ENCODE measurements around the gene OXCT2.

OXCT2 gene

DNA sequence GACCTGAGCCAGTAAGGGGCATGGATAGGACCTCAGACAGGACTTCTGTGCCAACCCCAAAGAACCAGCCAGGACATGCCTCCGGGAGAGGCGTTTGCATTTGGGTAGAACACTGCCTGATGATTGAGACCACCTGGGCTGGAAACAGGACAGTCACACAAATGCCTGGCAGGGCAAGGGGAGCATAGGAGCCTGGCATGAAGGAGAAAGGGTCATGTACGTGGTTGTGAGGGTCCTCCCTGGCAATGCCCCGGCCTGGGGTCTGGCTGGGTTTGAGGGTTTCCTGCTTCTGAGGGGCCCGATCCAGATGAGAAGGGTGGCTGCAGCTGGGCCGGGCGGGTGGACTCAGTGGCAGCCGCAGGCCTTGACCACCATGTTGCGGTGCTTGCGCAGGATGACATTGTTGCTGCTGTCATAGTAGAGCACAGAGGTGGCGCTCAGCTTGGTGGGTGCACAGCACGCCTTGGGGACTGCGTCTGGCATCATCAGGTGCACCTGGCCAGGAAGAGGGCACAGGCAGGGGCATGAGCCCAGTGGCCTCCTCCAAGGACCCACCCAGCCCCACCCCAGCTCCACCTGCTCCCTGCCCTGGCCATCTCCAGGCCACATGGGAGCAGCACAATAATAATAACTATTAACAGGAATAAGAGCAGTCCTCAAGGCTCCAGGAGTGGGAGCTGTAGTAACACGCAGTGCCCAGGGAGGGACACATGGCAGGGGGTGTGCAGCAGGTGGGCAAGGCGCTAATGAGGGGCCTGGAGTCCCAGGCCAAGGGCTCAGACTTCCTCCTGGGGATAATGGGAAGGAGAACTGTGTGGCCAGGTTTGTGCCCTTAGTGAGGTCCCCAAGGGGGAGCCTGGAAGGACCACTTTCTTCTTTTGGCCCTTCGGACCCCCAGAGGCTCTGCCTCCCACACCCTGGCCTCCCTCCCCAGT is 10.8 kb downstream of the OXCT2 start:
- no peak overlapping the region for H2AK5ac ChIP-seq (ENCODE audit: low read length)
- no peak overlapping the region for H3K9ac ChIP-seq (ENCODE audit: low read length)
- H3K79me1 ChIP-seq (ENCODE audit: low read length): no peaks in the 10 kb centered on the region
- H4K8ac ChIP-seq (ENCODE audit: low read depth, low read length): no peak overlapping the region
- no peak overlapping the region for H3K56ac ChIP-seq (ENCODE audit: low read length)
- no peak overlapping the region for H3K4me3 ChIP-seq (ENCODE audit: low read length)
- no peak overlapping the region for H3K4ac ChIP-seq (ENCODE audit: low read depth, low read length)
- no peak overlapping the region for H3K27ac ChIP-seq (ENCODE audit: low read depth, low read length)
- H3K18ac ChIP-seq (ENCODE audit: low read length): no peak overlapping the region
- WGBS (ENCODE audit: extremely low coverage, insufficient coverage, low lambda C conversion rate): no CpG with 5 or more reads among the region's 16 CpGs
- H3K79me2 ChIP-seq (ENCODE audit: control insufficient read depth, insufficient read depth, low read length): no peaks in the 10 kb centered on the region
- no peak overlapping the region for H2BK120ac ChIP-seq (ENCODE audit: low read depth, low read length)
- no peaks in the 10 kb centered on the region for H3K27me3 ChIP-seq (ENCODE audit: insufficient read depth, low read length, poor library complexity)
- H3K36me3 ChIP-seq (ENCODE audit: control insufficient read depth, insufficient read depth, low read length): no peaks in the 10 kb centered on the region
- no peak overlapping the region for H4K5ac ChIP-seq (ENCODE audit: low read length)
- H3K4me1 ChIP-seq (ENCODE audit: control insufficient read depth, low read depth, low read length): no peaks in the 10 kb centered on the region
- DNase-seq: no peak
- H3K4me2 ChIP-seq (ENCODE audit: low read length): no peak overlapping the region
- no peak overlapping the region for H3K23ac ChIP-seq (ENCODE audit: low read length)
- H2BK15ac ChIP-seq (replicated peaks; ENCODE audit: low read depth): no peak overlapping the region
- H2BK5ac ChIP-seq (ENCODE audit: low read length): no peak overlapping the region

DNA sequence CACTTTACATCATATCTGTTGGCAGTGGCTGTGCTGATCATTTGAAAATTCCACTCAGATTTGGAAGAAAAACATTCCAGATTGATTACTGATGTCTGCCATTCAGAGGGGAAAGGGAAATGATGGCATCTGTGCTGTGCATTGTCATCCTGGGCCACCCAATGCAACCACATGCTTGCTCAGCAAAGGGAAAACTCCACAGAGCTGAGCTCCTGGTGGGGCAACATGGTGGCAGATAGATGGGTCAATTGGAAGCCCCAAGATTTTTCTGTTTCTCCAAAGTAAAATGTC is 11.8 kb downstream of the OXCT2 start:
- Histone ChIP-seq H2BK5ac (ENCODE audit: low read length) (no peak overlapping the region), H3K4me1 (ENCODE audit: control insufficient read depth, low read depth, low read length) (no peaks in the 10 kb centered on the region), H4K8ac (ENCODE audit: low read depth, low read length) (no peak overlapping the region), H2BK120ac (ENCODE audit: low read depth, low read length) (no peak overlapping the region), H3K4me2 (ENCODE audit: low read length) (no peak overlapping the region), H3K4ac (ENCODE audit: low read depth, low read length) (no peak overlapping the region), H3K9ac (ENCODE audit: low read length) (no peak overlapping the region), H2BK15ac (replicated peaks; ENCODE audit: low read depth) (no peak overlapping the region), H3K27ac (ENCODE audit: low read depth, low read length) (no peak overlapping the region), H3K27me3 (ENCODE audit: insufficient read depth, low read length, poor library complexity) (no peaks in the 10 kb centered on the region), H3K56ac (ENCODE audit: low read length) (no peak overlapping the region), H3K18ac (ENCODE audit: low read length) (no peak overlapping the region), H4K5ac (ENCODE audit: low read length) (no peak overlapping the region), H3K4me3 (ENCODE audit: low read length) (no peak overlapping the region), H3K36me3 (ENCODE audit: control insufficient read depth, insufficient read depth, low read length) (no peaks in the 10 kb centered on the region), H3K79me1 (ENCODE audit: low read length) (no peaks in the 10 kb centered on the region), H2AK5ac (ENCODE audit: low read length) (no peak overlapping the region), H3K79me2 (ENCODE audit: control insufficient read depth, insufficient read depth, low read length) (no peaks in the 10 kb centered on the region), H3K23ac (ENCODE audit: low read length) (no peak overlapping the region)
- DNase-seq: no peak

DNA sequence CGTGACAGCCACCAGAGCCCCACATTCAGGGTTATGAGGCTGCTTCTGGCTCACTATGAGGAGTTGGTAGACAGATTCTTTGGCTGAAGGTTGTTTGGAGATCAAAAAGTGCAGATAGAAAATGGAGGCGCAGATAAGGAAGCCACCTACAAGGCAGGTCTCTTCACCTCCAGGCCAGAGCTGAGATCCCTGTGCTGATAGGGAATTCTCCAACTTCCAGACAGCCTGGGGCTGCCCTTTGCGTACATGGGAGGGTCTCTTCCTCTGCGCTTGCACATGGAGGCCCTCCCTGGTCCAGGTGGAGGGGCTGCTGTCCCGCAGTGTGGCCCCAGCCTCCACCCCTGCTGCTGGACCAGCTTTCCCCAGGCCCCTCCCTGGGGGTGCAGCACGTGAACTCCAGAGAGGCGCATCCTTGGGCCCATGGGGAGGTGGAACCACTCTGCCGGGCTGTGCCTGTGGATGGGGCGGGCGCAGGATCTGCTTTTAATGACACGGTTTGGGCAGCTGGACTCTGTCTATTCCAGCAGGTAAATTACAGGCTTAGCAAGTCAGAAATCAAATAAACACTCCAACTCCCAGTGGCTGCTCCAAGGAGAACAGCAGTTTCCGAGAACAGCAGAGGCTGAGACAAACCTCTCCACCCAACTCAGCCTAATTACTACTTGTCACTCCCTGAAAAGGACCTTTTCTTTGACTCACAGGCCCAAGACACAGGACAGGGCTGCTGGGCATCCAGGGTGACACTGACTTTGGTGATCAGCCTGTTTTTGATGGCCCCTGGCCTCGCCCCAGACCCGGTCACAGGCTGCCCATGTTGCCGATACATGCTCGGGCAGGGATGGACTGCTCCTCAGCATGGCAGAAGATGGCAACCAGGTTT is 12.4 kb downstream of the OXCT2 start:
- Histone ChIP-seq H3K27ac (ENCODE audit: low read depth, low read length) (no peak overlapping the region), H3K9ac (ENCODE audit: low read length) (no peak overlapping the region), H3K79me1 (ENCODE audit: low read length) (no peaks in the 10 kb centered on the region), H3K27me3 (ENCODE audit: insufficient read depth, low read length, poor library complexity) (no peaks in the 10 kb centered on the region), H3K4me2 (ENCODE audit: low read length) (no peak overlapping the region), H3K56ac (ENCODE audit: low read length) (no peak overlapping the region), H3K79me2 (ENCODE audit: control insufficient read depth, insufficient read depth, low read length) (no peaks in the 10 kb centered on the region), H3K36me3 (ENCODE audit: control insufficient read depth, insufficient read depth, low read length) (no peaks in the 10 kb centered on the region), H2BK5ac (ENCODE audit: low read length) (no peak overlapping the region), H3K4me1 (ENCODE audit: control insufficient read depth, low read depth, low read length) (no peaks in the 10 kb centered on the region), H3K4me3 (ENCODE audit: low read length) (no peak overlapping the region), H2BK120ac (ENCODE audit: low read depth, low read length) (no peak overlapping the region), H3K4ac (ENCODE audit: low read depth, low read length) (no peak overlapping the region), H2BK15ac (replicated peaks; ENCODE audit: low read depth) (no peak overlapping the region), H3K23ac (ENCODE audit: low read length) (no peak overlapping the region), H4K5ac (ENCODE audit: low read length) (no peak overlapping the region), H2AK5ac (ENCODE audit: low read length) (no peak overlapping the region), H3K18ac (ENCODE audit: low read length) (no peak overlapping the region), H4K8ac (ENCODE audit: low read depth, low read length) (no peak overlapping the region)
- no peak for DNase-seq
- no CpG with 5 or more reads among the region's 16 CpGs for WGBS (ENCODE audit: extremely low coverage, insufficient coverage, low lambda C conversion rate)

DNA sequence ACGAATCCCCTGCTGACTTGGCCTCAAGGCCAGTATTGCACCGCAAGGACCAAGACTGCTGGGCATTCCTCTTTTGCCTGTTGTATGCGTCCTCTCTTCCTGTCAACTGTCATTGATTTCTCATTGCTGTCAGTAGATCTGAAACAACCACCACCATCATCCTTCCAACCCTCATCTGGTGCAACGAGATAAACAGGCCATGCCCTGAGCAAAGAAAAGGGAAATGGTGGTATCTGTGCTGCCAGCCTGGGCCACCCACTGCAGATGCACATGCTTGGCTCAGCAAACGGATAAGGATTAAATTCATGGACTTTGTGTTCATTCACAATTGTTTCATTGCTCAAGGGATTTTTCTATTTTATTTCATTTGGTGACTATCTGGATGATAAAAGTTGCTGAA is 13.6 kb downstream of the OXCT2 start:
- no CpG with 5 or more reads among the region's 5 CpGs for WGBS (ENCODE audit: extremely low coverage, insufficient coverage, low lambda C conversion rate)
- H3K36me3 ChIP-seq (ENCODE audit: control insufficient read depth, insufficient read depth, low read length): peaks cover 2% of the 10 kb centered on the region

DNA sequence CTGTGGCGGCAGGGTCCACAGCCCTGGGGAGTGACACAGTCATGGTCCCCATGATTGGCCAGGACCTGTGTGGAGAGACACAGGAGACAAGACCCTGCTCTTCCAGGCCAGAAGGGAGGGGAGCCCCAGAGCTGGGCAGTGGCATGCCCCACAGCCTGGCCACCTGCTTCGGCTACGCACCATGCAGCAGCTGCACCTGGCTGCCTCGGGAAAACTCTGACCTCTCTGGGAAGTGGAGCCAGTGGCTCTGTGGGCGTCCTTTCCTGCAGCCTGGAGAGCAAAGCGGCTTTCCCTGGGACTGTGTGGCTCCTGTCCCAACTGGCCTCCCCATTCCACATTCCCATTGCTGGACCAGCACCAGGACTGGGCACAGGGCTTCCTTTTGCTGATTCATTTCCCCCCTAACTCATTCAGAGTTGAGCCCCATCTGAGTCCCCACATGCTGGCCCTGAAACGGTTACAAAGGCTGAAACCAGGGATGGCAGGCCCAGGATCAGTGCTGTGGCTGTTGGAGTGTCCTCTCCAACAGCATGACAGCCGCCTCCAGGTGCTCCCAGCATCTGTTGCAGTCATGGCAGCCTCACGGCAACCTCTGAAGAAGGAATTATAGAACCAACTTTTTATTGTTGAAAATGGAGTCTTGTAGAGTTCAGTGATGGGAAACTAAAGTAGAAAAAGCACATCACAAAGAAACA is 15.0 kb downstream of the OXCT2 start:
- no CpG with 5 or more reads among the region's 9 CpGs for WGBS (ENCODE audit: extremely low coverage, insufficient coverage, low lambda C conversion rate)
- no peak overlapping the region for H3K4ac ChIP-seq (ENCODE audit: low read depth, low read length)
- H3K9ac ChIP-seq (ENCODE audit: low read length): no peak overlapping the region

More for the DNA sequence above, 13.6 kb downstream of the OXCT2 start:
- Histone ChIP-seq H2BK5ac (ENCODE audit: low read length) (no peak overlapping the region), H4K8ac (ENCODE audit: low read depth, low read length) (no peak overlapping the region), H3K4me3 (ENCODE audit: low read length) (no peak overlapping the region), H3K27ac (ENCODE audit: low read depth, low read length) (no peak overlapping the region), H2AK5ac (ENCODE audit: low read length) (no peak overlapping the region), H3K23ac (ENCODE audit: low read length) (no peak overlapping the region), H3K18ac (ENCODE audit: low read length) (no peak overlapping the region), H3K79me2 (ENCODE audit: control insufficient read depth, insufficient read depth, low read length) (no peaks in the 10 kb centered on the region), H4K5ac (ENCODE audit: low read length) (no peak overlapping the region), H3K4ac (ENCODE audit: low read depth, low read length) (no peak overlapping the region), H3K4me1 (ENCODE audit: control insufficient read depth, low read depth, low read length) (no peaks in the 10 kb centered on the region), H3K27me3 (ENCODE audit: insufficient read depth, low read length, poor library complexity) (no peaks in the 10 kb centered on the region), H3K79me1 (ENCODE audit: low read length) (no peaks in the 10 kb centered on the region), H3K9ac (ENCODE audit: low read length) (no peak overlapping the region), H3K56ac (ENCODE audit: low read length) (no peak overlapping the region), H2BK15ac (replicated peaks; ENCODE audit: low read depth) (no peak overlapping the region), H3K4me2 (ENCODE audit: low read length) (no peak overlapping the region), H2BK120ac (ENCODE audit: low read depth, low read length) (no peak overlapping the region)
- DNase-seq: no peak

More for the DNA sequence above, 15.0 kb downstream of the OXCT2 start:
- Histone ChIP-seq H3K18ac (ENCODE audit: low read length) (no peak overlapping the region), H3K27me3 (ENCODE audit: insufficient read depth, low read length, poor library complexity) (no peaks in the 10 kb centered on the region), H4K5ac (ENCODE audit: low read length) (no peak overlapping the region), H3K23ac (ENCODE audit: low read length) (no peak overlapping the region), H3K4me2 (ENCODE audit: low read length) (no peak overlapping the region), H3K4me3 (ENCODE audit: low read length) (no peak overlapping the region), H4K8ac (ENCODE audit: low read depth, low read length) (no peak overlapping the region), H3K79me1 (ENCODE audit: low read length) (no peaks in the 10 kb centered on the region), H3K4me1 (ENCODE audit: control insufficient read depth, low read depth, low read length) (no peaks in the 10 kb centered on the region), H2BK15ac (replicated peaks; ENCODE audit: low read depth) (no peak overlapping the region), H3K79me2 (ENCODE audit: control insufficient read depth, insufficient read depth, low read length) (no peaks in the 10 kb centered on the region), H3K27ac (ENCODE audit: low read depth, low read length) (no peak overlapping the region), H2BK120ac (ENCODE audit: low read depth, low read length) (no peak overlapping the region), H2AK5ac (ENCODE audit: low read length) (no peak overlapping the region), H3K36me3 (ENCODE audit: control insufficient read depth, insufficient read depth, low read length) (peaks cover 4% of the 10 kb centered on the region), H3K56ac (ENCODE audit: low read length) (no peak overlapping the region), H2BK5ac (ENCODE audit: low read length) (no peak overlapping the region)
- DNase-seq: no peak
